SU-DHL-6 (cell line): Measurements from ENCODE around the gene TNP1.

Source experiments
- H2AFZ ChIP-seq: fragments of 200-600 bp; sonication (generic); 2 replicates; pipeline ENCODE4 v1.6.1; 2014; ENCODE audit warnings: low read depth, mild to moderate bottlenecking, moderate library complexity, mixed read lengths, antibody characterized with exemption, low read length; ENCODE audit not compliant: severe bottlenecking
- H3F3A ChIP-seq: fragments of 200-600 bp; shearing (Covaris generic); 2 replicates; pipeline ENCODE4 v1.6.0; 2016; ENCODE audit warnings: antibody characterized with exemption, mild to moderate bottlenecking; ENCODE audit not compliant: insufficient read depth
- H3K27ac ChIP-seq: fragments of 200-600 bp; sonication (generic); 2 replicates; pipeline ENCODE4 v1.5.1; 2016; ENCODE audit warnings: low read depth, mild to moderate bottlenecking, low read length, moderate library complexity, mixed read lengths
- H3K27me3 ChIP-seq: fragments of 200-600 bp; sonication (generic), shearing (Covaris generic); 2 replicates; pipeline ENCODE4 v1.6.0; 2014; ENCODE audit warnings: mild to moderate bottlenecking, low read length
- H3K36me3 ChIP-seq: fragments of 200-600 bp; sonication (generic); 2 replicates; pipeline ENCODE4 v1.6.1; 2014; ENCODE audit warnings: mild to moderate bottlenecking, low read length, mixed read lengths
- H3K4me2 ChIP-seq: fragments of 300-600, 200-600 bp; shearing (Covaris generic), sonication (generic); 2 replicates; pipeline ENCODE4 v1.6.0; 2014; ENCODE audit warnings: low read length, low read depth, mild to moderate bottlenecking; ENCODE audit not compliant: poor library complexity, severe bottlenecking
- H3K4me3 ChIP-seq: fragments of 200-600 bp; sonication (generic); 2 replicates; pipeline ENCODE4 v1.5.1; 2014; ENCODE audit warnings: antibody characterized with exemption, low read length, mild to moderate bottlenecking, mixed read lengths; ENCODE audit not compliant: insufficient read depth, poor library complexity, severe bottlenecking
- H3K79me2 ChIP-seq: fragments of 200-600 bp; sonication (generic); 2 replicates; pipeline ENCODE4 v1.6.1; 2014; ENCODE audit warnings: mild to moderate bottlenecking, low read length, moderate library complexity; ENCODE audit not compliant: insufficient read depth
- H3K9ac ChIP-seq: fragments of 200-600 bp; sonication (generic); 2 replicates; pipeline ENCODE4 v1.7.0; 2014; ENCODE audit warnings: mild to moderate bottlenecking, low read length
- H3K9me2 ChIP-seq: fragments of 200-600 bp; sonication (generic); replicated peaks from 2 replicates; pipeline ENCODE4 v1.6.1; 2014; ENCODE audit warnings: low read length; ENCODE audit not compliant: insufficient read depth
- H3K9me3 ChIP-seq: fragments of 200-600 bp; sonication (generic); 2 replicates; pipeline ENCODE4 v1.6.1; 2014; ENCODE audit warnings: low read length, mixed read lengths; ENCODE audit not compliant: insufficient read depth
- H4K20me1 ChIP-seq: fragments of 200-600 bp; sonication (generic); 2 replicates; pipeline ENCODE4 v1.6.1; 2014; ENCODE audit warnings: low read depth, mild to moderate bottlenecking, antibody characterized with exemption, low read length, moderate library complexity, mixed read lengths
- CTCF ChIP-seq: fragments of 200-600 bp; sonication (generic); IDR thresholded peaks from one replicate; pipeline ENCODE4 v1.5.1; 2017; ENCODE audit warnings: antibody characterized with exemption, mild to moderate bottlenecking, low read length, moderate library complexity; ENCODE audit not compliant: insufficient read depth, poor library complexity, severe bottlenecking
- EZH2phosphoT487 ChIP-seq: fragments of 200-600 bp; sonication (generic), shearing (Covaris generic); conservative IDR thresholded peaks from 2 replicates; pipeline ENCODE4 v1.6.1; 2018; ENCODE audit warnings: mild to moderate bottlenecking, antibody characterized with exemption, low read length, moderate library complexity, mixed read lengths

The TNP1 gene

GRCh38 chr2:216901273-216901672, 41.4 kb upstream of the TNP1 start:
- Histone ChIP-seq H3F3A (no peaks in the 10 kb centered on the region), H3K79me2 (no peaks in the 10 kb centered on the region), H4K20me1 (no peaks in the 10 kb centered on the region), H2AFZ (no peak overlapping the region), H3K4me2 (no peak overlapping the region), H3K9me2 (no peaks in the 10 kb centered on the region), H3K9me3 (no peaks in the 10 kb centered on the region), H3K4me3 (no peak overlapping the region), H3K27ac (no peak overlapping the region), H3K27me3 (no peaks in the 10 kb centered on the region), H3K36me3 (no peaks in the 10 kb centered on the region), H3K9ac (no peak overlapping the region)
- no peak for TF ChIP-seq EZH2phosphoT487
- TF ChIP-seq CTCF: no peak

- TF ChIP-seq CTCF: no peak
- no peak for TF ChIP-seq EZH2phosphoT487
- no peaks in the 10 kb centered on the region for H3K27me3 ChIP-seq
These were observed 40.5 kb upstream of the TNP1 start for GRCh38 chr2:216900406-216900805.

DNA sequence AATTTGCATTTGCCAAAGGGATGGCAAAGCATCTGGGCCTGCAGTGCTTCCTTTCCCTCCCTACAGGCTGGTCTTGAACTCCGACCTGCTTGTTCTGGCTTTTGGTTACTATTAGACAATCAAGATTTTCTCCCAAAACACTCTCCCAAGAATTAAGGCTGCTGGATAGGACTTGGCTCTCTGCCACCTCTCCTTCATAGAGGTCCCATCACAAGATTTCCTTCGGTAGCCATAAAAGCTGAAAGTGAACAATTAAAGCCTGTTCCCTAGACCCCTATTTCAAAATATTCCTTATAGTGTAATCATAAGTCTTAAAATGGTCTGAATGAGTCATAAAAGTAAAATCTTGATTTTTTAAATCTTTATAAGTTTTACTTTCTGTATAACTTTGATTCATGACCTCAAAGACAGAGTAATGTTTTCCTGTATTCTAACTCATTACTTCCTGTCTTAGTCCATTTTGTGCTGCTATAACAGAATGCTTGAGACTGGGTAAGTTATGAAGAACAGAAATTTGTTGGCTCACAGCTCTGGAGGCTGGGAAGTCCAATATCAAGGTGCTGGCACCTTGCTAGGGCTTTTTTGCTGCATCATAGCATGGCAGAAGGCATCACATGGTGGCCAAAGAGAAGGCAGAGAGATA, 37.8 kb upstream of the TNP1 start:
- no peaks in the 10 kb centered on the region for H3F3A ChIP-seq
- no peak overlapping the region for H3K27ac ChIP-seq
- no peaks in the 10 kb centered on the region for H3K27me3 ChIP-seq
- no peak overlapping the region for H3K4me3 ChIP-seq
- H3K4me2 ChIP-seq: no peak overlapping the region
- H3K36me3 ChIP-seq: no peaks in the 10 kb centered on the region
- H4K20me1 ChIP-seq: no peaks in the 10 kb centered on the region
- no peaks in the 10 kb centered on the region for H3K9me2 ChIP-seq
- H3K9me3 ChIP-seq: no peaks in the 10 kb centered on the region
- H2AFZ ChIP-seq: no peak overlapping the region
- TF ChIP-seq EZH2phosphoT487: no peak
- no peak for TF ChIP-seq CTCF
- H3K79me2 ChIP-seq: no peaks in the 10 kb centered on the region
- H3K9ac ChIP-seq: no peak overlapping the region

More at GRCh38 chr2:216900406-216900805, 40.5 kb upstream of the TNP1 start:
- Histone ChIP-seq H3K9ac (no peak overlapping the region), H3K27ac (no peak overlapping the region), H2AFZ (no peak overlapping the region), H3K4me2 (no peak overlapping the region), H3K9me3 (no peaks in the 10 kb centered on the region), H4K20me1 (no peaks in the 10 kb centered on the region), H3K79me2 (no peaks in the 10 kb centered on the region), H3F3A (no peaks in the 10 kb centered on the region), H3K4me3 (no peak overlapping the region), H3K36me3 (no peaks in the 10 kb centered on the region), H3K9me2 (no peaks in the 10 kb centered on the region)
